NCI-H526 (cell line): ENCODE measurements around the gene MOGAT2.
A peak's percentile ranks its signal among the peaks of the same experiment; 100 is the strongest.

ENCODE experiments used
- DNase-seq, 2 experiments: peaks; one replicate each; lab custom pipeline; 2025; lab: John Stamatoyannopoulos, UW

MOGAT2 gene

GRCh38 chr11:75760243-75760642 lies 42.6 kb downstream of the MOGAT2 start:
- DNase-seq: no peak

- no peak for DNase-seq
Measured at GRCh38 chr11:75760710-75761493, 43.3 kb downstream of the MOGAT2 start.

GRCh38 chr11:75762158-75762557 lies 44.5 kb downstream of the MOGAT2 start:
- no peak for DNase-seq

GRCh38 chr11:75762885-75763284 lies 45.2 kb downstream of the MOGAT2 start:
- DNase-seq: no peak

DNA sequence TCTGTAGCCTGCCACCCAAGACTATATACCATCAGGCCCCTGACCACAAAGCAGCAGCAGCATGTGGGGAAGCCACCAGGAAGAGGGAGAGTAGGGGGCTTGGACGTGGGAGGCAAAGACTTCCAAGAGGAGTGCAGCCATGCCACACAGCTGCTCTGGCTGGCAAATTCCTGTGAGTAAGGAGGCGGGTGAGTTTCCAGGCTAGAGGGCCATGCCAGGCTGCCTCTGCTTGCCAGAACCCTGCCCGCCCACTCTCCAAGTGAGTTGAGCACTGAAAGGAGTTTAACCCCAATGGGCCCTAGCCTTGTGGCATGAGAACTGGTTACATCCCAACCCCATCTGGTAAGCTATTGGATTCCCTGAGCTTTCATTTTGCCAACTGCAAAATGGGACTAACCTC lies 46.2 kb downstream of the MOGAT2 start:
- DNase-seq: no peak

DNA sequence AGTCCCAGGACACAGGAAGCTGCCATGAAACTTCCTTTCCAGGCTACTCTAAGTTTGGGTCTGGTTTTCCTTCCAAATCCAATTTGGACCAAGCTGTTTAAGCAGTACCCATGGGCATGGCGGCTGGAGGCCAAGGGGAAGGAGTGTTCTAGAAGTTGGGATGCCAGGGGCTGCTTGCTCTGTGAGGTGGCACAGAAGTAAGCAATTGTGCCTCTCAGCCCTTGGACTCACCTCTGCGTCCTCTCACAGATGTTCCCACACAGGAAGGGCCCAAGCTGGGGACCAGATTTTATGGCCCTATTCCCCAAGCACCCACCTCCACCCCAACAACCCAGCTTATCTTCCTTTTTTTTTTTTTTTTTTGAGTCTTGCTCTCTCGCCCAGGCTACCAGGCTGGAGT lies 47.5 kb downstream of the MOGAT2 start:
- DNase-seq: no peak

- no peak for DNase-seq
Measured at GRCh38 chr11:75766443-75767227, 49.0 kb downstream of the MOGAT2 start.

GRCh38 chr11:75767228-75767572 lies 49.6 kb downstream of the MOGAT2 start:
- no peak for DNase-seq

- DNase-seq: no peak
Measured at GRCh38 chr11:75767793-75768111, 50.1 kb downstream of the MOGAT2 start.

GRCh38 chr11:75768112-75768908 lies 50.7 kb downstream of the MOGAT2 start, which contains the start of gene DGAT2:
Gene DGAT2, plus strand, starts transcription at chr11:75768778. Its CDS starts 214 bp downstream, at chr11:75768992.
- peak; percentile 86 to 93 for DNase-seq

DNA sequence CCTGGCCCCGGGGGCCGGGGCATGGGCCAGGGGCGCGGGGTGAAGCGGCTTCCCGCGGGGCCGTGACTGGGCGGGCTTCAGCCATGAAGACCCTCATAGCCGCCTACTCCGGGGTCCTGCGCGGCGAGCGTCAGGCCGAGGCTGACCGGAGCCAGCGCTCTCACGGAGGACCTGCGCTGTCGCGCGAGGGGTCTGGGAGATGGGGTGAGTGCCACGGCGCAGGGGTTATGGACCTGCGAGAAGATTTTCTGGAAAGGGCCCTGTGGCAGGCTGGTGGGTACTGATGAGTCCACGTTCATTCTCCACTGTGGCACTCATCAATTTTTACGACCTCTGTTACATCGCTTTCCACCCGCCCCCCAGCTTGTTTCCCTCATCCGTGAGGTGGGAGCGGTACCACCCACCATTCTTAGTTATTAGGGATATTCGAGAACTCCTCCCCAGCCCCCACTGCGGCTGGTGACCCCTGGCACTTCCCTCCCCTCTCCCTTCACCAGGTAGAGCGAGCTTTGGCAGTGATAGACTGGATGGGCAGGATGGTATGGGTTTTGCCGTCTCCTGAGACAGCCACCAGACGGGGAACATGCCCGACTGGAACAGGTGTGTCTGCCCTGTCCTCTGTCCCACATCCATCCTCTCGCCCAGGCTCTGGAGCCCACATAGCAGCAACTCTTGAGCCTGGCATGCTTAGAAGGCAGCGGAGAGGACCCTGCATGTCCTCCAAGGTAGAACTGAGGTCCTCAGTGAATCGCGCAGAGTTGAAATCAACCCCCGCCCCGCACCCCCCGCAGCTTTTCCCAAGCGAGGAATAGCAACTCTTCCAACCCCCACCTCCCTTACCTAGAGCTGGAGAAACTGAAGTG lies 51.5 kb downstream of the MOGAT2 start:
- DNase-seq: peak; percentile 14 to 69

DNA sequence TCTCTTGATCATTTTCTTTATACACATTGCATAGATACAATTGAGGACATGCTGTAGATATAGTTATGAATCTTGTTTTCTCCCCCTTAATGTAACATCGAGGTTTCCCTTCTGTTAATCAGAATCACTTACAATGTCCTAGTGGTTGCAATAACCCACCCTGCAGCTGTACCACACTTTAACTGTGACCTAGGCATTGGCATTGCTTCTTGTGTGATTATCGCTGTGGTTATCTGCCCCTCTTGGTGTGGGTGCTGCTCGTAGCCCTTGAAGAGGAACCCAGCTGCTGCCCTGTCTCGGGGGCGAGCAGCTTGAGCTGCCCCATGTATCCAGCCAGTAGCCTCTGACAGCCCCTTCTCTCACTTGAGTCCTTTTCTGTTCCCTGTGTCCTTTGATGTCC lies 52.5 kb downstream of the MOGAT2 start:
- DNase-seq: no peak

- DNase-seq: no peak
Measured at GRCh38 chr11:75771646-75772410, 54.2 kb downstream of the MOGAT2 start.

DNA sequence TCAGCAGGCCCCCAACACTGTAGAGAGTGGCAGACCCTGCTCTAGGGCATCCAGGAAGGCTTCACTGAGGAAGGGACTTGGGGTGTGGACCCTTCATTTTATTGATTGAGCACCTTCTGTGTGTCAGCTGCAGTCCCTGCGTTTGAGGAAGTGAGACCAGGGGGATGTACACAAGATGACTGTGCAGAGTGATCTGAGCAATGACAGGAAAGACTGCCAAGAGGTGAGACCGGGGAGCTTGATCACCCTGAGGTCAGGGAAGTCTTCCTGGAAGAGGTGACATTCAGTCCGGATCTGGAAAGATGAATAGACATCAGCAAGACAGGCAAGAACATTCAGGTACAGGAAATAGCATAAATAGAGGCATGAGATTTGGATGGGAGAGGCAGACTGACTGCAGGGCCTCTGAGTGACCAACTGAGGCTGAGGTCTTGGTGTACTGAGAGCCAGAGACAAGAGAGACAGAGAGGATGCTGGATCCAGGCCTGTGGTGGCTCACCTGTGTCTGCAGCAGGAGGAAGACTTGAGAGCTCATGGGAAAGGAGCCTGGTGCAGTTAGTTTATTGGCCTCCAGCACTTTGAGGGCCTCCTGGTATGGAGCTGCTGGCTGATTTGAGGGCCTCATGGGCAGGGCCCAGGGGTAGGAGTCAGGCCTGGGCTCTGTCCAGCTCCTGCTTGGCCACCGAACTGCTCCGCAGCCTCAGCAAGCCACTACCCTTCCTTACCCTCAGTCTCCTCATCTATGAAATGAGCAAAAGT lies 56.1 kb downstream of the MOGAT2 start:
- no peak for DNase-seq

DNA sequence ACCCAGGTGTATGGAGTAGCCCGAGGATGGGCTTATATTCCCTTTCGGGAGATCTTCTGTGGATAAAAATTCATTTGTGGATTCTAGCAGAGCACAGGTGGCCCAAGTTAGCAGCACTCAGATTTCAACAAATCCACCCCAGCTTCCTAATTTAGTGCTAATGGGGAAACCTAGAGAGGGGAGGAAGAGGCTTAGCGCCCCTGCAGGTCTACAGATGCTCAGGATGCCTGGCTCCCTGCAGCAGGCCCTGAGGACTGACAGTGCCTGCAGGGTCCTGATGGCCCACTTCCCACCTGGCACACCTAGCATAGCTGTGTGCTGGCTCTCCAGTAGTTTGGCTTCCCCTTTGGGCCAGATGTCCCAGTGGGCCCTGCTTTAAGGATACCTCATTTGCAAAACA lies 57.4 kb downstream of the MOGAT2 start:
- DNase-seq: no peak

DNA sequence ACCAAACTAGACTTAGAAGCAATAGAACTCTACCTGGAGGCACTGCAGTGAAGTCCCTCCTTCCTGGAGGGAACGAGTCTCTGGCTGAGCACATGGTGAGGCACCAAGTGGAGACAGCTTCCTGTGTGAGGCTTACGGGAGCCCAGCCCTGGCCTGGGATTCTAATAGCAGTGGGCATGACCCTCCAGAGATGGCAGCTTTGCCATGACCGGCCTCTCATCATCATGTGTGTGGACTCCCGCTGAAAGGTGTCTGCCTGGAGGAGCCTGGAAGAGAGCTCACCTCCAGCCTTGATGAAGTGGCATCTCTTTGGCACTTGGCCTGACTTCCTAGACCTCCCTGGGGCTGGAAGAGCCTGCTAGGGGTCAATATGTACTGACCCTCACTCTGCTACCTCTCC lies 58.9 kb downstream of the MOGAT2 start:
- DNase-seq: no peak

GRCh38 chr11:75777461-75778110 lies 59.9 kb downstream of the MOGAT2 start:
- no peak for DNase-seq

GRCh38 chr11:75778962-75779361 lies 61.3 kb downstream of the MOGAT2 start:
- DNase-seq: no peak

GRCh38 chr11:75779960-75780359 lies 62.3 kb downstream of the MOGAT2 start:
- no peak for DNase-seq

DNA sequence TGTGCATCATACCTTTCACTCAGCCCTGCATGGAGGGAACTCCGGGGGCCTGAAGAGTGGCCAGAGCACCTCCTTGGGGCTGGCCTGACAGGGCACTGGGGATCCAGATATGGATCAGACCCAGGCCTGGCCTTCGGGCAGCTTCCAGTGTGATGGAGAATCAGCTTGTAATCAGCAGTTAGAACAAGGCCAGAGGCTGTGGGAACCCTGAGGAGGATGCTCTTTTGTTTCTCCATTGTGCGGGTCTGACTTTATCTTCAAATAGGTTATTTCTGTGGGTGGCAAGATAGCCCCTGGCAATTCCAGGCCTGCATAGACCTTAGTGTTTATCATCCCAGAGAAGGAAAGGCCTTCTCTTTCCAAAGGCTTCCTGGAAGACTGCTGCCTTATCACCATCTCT lies 63.2 kb downstream of the MOGAT2 start:
- DNase-seq: no peak
